ENCODE results near the gene KANK4.

Gene KANK4

DNA sequence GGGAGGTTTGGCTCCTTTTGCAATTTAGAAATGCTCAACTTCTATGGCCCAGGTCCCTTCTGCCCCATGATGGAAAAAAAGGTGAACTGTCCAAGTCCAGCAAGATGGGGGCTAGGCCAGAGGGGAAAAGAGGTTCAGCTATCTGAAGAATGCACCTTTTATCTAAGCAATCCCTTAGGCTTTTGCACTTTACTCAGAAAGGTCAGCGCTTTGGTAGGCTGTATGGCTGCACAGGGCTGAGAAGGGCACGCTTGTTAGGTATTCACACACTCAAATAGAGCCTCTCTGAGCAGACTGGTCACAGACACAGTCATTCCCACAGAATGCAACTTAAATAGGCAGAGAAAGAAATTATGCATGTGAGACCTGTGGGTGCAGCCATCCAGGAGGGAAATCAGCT, 31.0 kb downstream of the KANK4 start:
- no peak for DNase-seq (ENCODE audit: low spot score)
- in situ Hi-C loops (cut with MboI; ENCODE audit: low sequenced_read_pairs, unreplicated experiment), result no loop called here
- TF ChIP-seq, protein P1, sequence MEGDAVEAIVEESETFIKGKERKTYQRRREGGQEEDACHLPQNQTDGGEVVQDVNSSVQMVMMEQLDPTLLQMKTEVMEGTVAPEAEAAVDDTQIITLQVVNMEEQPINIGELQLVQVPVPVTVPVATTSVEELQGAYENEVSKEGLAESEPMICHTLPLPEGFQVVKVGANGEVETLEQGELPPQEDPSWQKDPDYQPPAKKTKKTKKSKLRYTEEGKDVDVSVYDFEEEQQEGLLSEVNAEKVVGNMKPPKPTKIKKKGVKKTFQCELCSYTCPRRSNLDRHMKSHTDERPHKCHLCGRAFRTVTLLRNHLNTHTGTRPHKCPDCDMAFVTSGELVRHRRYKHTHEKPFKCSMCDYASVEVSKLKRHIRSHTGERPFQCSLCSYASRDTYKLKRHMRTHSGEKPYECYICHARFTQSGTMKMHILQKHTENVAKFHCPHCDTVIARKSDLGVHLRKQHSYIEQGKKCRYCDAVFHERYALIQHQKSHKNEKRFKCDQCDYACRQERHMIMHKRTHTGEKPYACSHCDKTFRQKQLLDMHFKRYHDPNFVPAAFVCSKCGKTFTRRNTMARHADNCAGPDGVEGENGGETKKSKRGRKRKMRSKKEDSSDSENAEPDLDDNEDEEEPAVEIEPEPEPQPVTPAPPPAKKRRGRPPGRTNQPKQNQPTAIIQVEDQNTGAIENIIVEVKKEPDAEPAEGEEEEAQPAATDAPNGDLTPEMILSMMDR (IDR thresholded peaks at IDR 0.05; ENCODE audit: borderline replicate concordance, control extremely low read depth, extremely low read depth, insufficient read depth, missing control alignments), result no peak

DNA sequence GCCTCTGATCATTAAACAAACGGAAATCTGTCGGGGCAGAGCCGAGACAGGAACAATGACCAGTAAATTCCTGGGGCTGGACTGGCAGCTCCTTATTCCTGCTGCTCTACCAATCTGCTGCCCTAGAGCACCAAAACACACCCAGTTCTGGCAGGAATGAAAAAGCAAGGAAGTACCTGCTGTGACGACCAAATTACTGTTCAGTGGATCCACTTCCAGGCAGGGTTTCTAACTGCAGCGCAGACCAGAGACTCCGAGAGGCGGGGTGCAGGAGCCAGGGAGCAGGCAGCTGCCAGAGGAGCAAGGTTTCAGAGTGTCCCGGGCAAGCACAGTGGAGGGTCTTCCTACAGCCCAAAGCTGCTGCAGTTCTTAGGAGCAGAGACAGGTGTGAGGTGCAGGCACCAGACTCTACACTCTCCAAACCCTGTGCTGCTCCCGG, 32.4 kb downstream of the KANK4 start:
- TF ChIP-seq, protein P1 (IDR thresholded peaks at IDR 0.05; ENCODE audit: borderline replicate concordance, control extremely low read depth, extremely low read depth, insufficient read depth, missing control alignments), result no peak
- in situ Hi-C loops (cut with MboI; ENCODE audit: low sequenced_read_pairs, unreplicated experiment), result no loop called here
- no peak for DNase-seq (ENCODE audit: low spot score)

DNA sequence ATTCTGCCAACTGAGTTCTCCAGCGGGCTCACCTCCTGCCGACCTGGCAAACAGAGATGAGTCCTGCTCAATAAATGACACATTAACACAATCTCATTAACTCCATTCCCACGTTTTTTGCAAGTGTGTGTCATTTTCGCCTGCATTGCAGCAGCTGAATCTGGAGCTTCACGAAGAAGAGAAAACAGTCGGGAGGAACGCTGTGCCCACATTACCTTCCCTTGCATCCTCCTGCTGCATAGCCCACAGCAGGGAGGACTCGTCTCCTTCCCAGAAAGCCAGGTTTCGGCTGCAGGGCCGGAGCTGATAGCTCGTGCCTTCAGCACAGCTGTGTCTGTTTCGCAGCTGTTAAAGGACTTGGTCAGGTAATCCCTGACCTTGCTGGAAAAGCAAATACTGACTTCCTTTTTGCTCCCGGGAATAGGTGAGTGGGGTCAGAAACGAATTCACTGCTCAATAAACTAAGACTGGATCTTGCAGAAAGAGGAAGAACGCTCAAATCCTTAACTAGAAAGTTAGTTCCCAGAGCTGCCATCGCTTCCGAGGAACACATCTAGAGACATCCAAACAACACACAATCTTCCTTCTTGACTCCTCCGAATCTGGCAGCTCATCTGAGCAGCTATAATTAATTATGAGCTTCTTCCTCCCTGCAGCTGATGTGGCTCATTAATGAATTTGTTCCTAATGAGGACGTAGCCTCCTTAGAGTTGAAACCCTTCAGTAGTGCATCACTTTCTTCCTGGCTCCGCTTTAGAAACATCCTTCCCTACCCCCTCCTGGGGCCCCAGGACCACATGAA, 33.0 kb downstream of the KANK4 start:
- TF ChIP-seq, protein P1 (IDR thresholded peaks at IDR 0.05; ENCODE audit: borderline replicate concordance, control extremely low read depth, extremely low read depth, insufficient read depth, missing control alignments), result no peak
- DNase-seq (ENCODE audit: low spot score), result no peak
- in situ Hi-C loops (cut with MboI; ENCODE audit: low sequenced_read_pairs, unreplicated experiment), result no loop called here

DNA sequence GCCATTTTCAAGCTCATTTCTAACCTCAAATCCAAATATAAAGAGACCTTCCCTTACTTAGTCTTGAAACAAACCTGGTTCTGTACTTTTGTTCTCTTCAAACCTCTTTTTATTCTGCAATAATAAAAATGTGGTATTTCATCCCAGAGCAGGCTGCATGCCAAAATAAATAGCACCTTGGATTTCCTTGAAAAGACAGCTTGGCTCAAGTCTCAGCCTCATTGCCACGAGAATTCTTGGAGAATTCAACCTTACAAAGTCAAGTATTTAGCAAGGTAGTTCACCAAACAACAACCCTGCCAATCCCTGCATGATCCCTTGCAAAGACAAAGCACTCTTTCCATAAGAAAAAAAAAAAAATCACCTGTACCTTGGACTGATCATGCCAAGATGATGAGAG, 33.8 kb downstream of the KANK4 start:
- in situ Hi-C loops (cut with MboI; ENCODE audit: low sequenced_read_pairs, unreplicated experiment), result no loop called here
- no peak for DNase-seq (ENCODE audit: low spot score)
- TF ChIP-seq, protein P1 (IDR thresholded peaks at IDR 0.05; ENCODE audit: borderline replicate concordance, control extremely low read depth, extremely low read depth, insufficient read depth, missing control alignments), result no peak

DNA sequence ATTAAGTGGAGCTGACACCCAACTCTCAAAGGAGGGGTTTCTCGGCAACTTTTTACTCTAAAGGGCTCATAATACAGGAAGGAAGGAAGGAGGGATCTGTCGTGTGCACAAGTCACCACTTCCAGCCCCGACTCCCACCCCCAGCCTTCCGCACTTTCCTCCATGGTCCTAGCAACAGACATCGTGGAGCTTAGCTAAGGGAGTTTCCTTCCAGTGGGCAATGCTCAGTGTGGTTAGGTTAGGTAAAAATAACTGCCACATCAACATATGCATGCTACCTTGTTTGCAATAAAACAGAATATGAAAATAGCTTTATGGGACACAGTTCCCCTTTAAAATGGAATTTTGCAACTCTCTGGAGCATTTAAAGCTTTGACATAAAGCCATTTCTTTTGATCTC, 35.2 kb downstream of the KANK4 start:
- DNase-seq (ENCODE audit: low spot score), result no peak
- in situ Hi-C loops (cut with MboI; ENCODE audit: low sequenced_read_pairs, unreplicated experiment), result no loop called here
- TF ChIP-seq, protein P1 (IDR thresholded peaks at IDR 0.05; ENCODE audit: borderline replicate concordance, control extremely low read depth, extremely low read depth, insufficient read depth, missing control alignments), result no peak

DNA sequence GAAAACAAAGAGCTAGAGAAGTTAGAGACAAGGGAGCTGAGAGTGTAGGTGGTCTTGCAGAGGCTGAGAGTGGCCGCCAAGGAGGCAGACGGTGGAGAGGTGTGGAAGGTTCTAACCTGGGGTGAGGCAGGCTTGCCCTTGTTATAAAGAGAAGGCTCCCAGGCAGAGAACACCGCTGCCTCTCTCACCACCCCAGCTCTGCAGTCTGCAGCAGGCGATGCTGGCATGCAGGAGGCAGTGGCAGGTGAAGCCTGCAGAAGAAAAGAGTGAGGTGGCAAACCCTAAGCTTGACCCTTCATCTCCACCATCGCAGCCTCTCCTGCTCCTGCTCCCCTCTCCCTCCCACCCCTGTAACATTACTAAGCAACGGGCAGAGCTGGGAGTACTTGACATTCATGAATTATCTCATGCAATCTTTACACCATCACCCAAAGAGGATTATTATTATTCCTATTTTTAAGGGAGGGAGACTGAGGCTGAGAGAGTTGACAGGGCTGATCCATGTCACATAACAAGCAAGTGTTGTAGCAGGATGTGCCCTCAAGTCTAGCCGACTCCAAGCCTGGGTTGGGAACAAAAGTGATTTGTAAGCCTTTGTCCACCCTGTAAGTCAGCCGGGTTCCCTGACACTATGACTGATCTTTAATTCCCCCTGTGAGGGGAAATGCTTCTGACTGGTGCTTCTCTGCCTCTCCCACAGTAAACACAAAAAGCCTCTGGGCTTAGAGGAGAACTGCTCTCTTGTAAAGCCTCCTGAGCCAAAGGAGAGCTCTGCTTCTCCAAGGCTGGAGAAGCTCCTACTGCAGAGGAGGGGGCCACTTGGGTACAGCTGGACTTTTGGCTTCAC, 36.1 kb downstream of the KANK4 start:
- TF ChIP-seq, protein P1 (IDR thresholded peaks at IDR 0.05; ENCODE audit: borderline replicate concordance, control extremely low read depth, extremely low read depth, insufficient read depth, missing control alignments), result no peak
- in situ Hi-C loops (cut with MboI; ENCODE audit: low sequenced_read_pairs, unreplicated experiment), result no loop called here
- DNase-seq (ENCODE audit: low spot score), result no peak

All from GM13976 (cell line).